Vagina (tissue), 2 donors: ENCODE measurements around the gene TPPP. TPM values are rescaled to one million over a fixed set of nuclear protein-coding genes. Genes with fewer than 3 reads are reported as not detected.
A peak's percentile ranks its signal among the peaks of the same experiment; 100 is the strongest.
"Not testable (repeated sequence)": the region's sequence is repeated elsewhere in the genome, so short reads cannot be mapped to it uniquely, and the experiment has no call there.

Experiments used
- DNase-seq, 2 donors: peaks; one replicate each; pipeline ENCODE4 v3.0.0-alpha.2; 2017; ENCODE audit errors: extremely low spot score in 2 of 2
- H3K27ac ChIP-seq: fragments of 200-600 bp; sonication (generic); one replicate; pipeline ENCODE4 v1.5.1; 2019
- H3K27me3 ChIP-seq: fragments of 200-600 bp; sonication (generic); one replicate; pipeline ENCODE4 v1.5.1; 2019
- H3K36me3 ChIP-seq, 2 donors: fragments of 200-600 bp; sonication (generic); one replicate each; pipeline ENCODE4 v1.5.1; 2017 to 2019
- H3K4me1 ChIP-seq: fragments of 200-600 bp; sonication (generic); one replicate; pipeline ENCODE4 v1.5.1; 2019
- H3K4me3 ChIP-seq, 2 donors: fragments of 200-600 bp; sonication (generic); 1 replicate in 1 of 2; 2 replicates in 1 of 2; pipeline ENCODE4 v1.5.1; 2016 to 2019
- H3K9me3 ChIP-seq: fragments of 200-600 bp; sonication (generic); one replicate; pipeline ENCODE4 v1.5.1; 2019
- intact Hi-C: fragments of 100-400 bp; cut with DNase I; formaldehyde crosslinking; loops from one replicate; pipeline ENCODE4 v1.15.1; 2023
- total RNA-seq: library from RNA; depleted of rRNA; stranded (reverse); fragments of >200 nt; gene quantifications from one replicate; pipeline ENCODE4 v1.2.3, GENCODE V29; 2016

The TPPP gene
- total RNA-seq, 1 donor from 2014 or later, result 4.7 TPM

- DNase-seq, H3K27me3 ChIP-seq, H3K4me3 ChIP-seq, H3K9me3 ChIP-seq, H3K4me1 ChIP-seq, H3K36me3 ChIP-seq, intact Hi-C loops, H3K27ac ChIP-seq: not testable (repeated sequence)
Measured at GRCh38 chr5:714215-715118, 21.3 kb upstream of the TPPP start.

GRCh38 chr5:713686-714085 lies 20.5 kb upstream of the TPPP start:
- H3K9me3 ChIP-seq, H3K4me1 ChIP-seq, H3K36me3 ChIP-seq, H3K4me3 ChIP-seq, intact Hi-C loops, H3K27me3 ChIP-seq, H3K27ac ChIP-seq, DNase-seq: not testable (repeated sequence)

GRCh38 chr5:708848-709517 lies 15.8 kb upstream of the TPPP start:
- H3K9me3 ChIP-seq, H3K4me3 ChIP-seq, H3K27ac ChIP-seq, H3K36me3 ChIP-seq, H3K27me3 ChIP-seq, DNase-seq, H3K4me1 ChIP-seq: not testable (repeated sequence)
- intact Hi-C loops, result loop anchor here (2.0 kb wide), 1 partner anchor 40 kb away; no protein-coding TSS in a partner anchor

- not testable (repeated sequence) for H3K27me3 ChIP-seq, H3K4me3 ChIP-seq, H3K9me3 ChIP-seq, H3K4me1 ChIP-seq, H3K36me3 ChIP-seq, DNase-seq, H3K27ac ChIP-seq
- intact Hi-C loops, result loop anchor here (2.0 kb wide), 1 partner anchor 40 kb away; no protein-coding TSS in a partner anchor
Measured at GRCh38 chr5:708374-708773, 15.2 kb upstream of the TPPP start.

- H3K27me3 ChIP-seq, H3K4me3 ChIP-seq, intact Hi-C loops, DNase-seq, H3K9me3 ChIP-seq, H3K36me3 ChIP-seq, H3K4me1 ChIP-seq, H3K27ac ChIP-seq: not testable (repeated sequence)
Measured at GRCh38 chr5:706127-706526, 13.0 kb upstream of the TPPP start.

- DNase-seq, result peak in 1 of 2 donors; percentile 95
- H3K27ac ChIP-seq, intact Hi-C loops, H3K27me3 ChIP-seq, H3K9me3 ChIP-seq, H3K36me3 ChIP-seq, H3K4me1 ChIP-seq, H3K4me3 ChIP-seq: not testable (repeated sequence)
Measured at GRCh38 chr5:696753-697702, 3.9 kb upstream of the TPPP start.

GRCh38 chr5:696191-696590 lies 3.0 kb upstream of the TPPP start:
- H3K27me3 ChIP-seq, H3K4me3 ChIP-seq, intact Hi-C loops, DNase-seq, H3K9me3 ChIP-seq, H3K36me3 ChIP-seq, H3K27ac ChIP-seq: not testable (repeated sequence)
- peaks cover 10% of the 10 kb centered on the region for H3K4me1 ChIP-seq

- intact Hi-C loops, H3K4me3 ChIP-seq, H3K36me3 ChIP-seq, H3K9me3 ChIP-seq, DNase-seq, H3K27ac ChIP-seq, H3K27me3 ChIP-seq: not testable (repeated sequence)
- peaks cover 10% of the 10 kb centered on the region for H3K4me1 ChIP-seq
Measured at GRCh38 chr5:695475-695874, 2.3 kb upstream of the TPPP start.

GRCh38 chr5:694042-694431 lies 885 bp upstream of the TPPP start:
- Histone ChIP-seq H3K4me3 (peak overlapping the region; percentile 51 to 86), H3K4me1 (peaks cover 10% of the 10 kb centered on the region)
- H3K27ac ChIP-seq, intact Hi-C loops, H3K9me3 ChIP-seq, H3K27me3 ChIP-seq, H3K36me3 ChIP-seq: not testable (repeated sequence)
- DNase-seq, result peak in 1 of 2 donors; percentile 80
